ENCODE data around the gene HGFAC. TPM values are rescaled to one million over a fixed set of nuclear protein-coding genes. Genes with fewer than 3 reads are reported as not detected.

The HGFAC gene
- total RNA-seq, 1 donor from 2014 or later = not detected

GRCh38 chr4:3462790-3463415, 21.1 kb downstream of the HGFAC start, which contains the start of gene DOK7:
TSS of gene DOK7 (plus strand) at chr4:3463306. CDS start at chr4:3463376, 70 bp downstream.
- intact Hi-C loops (cut with DNase I) = no loop called here
- TF ChIP-seq POLR2AphosphoS5 (IDR thresholded peaks at IDR 0.05; ENCODE audit: insufficient read depth in 1 of 2, low read depth in 1 of 2) = no peak
- no peak for TF ChIP-seq CTCF (IDR thresholded peaks at IDR 0.05)
- TF ChIP-seq POLR2A (IDR thresholded peaks at IDR 0.05) = no peak
- H3K27ac ChIP-seq = no peak within 1 kb of the TSS
- H3K4me3 ChIP-seq = peak within 1 kb of the TSS; percentile 34 to 41
- DNase-seq (ENCODE audit: extremely low spot score in 2 of 2) = no peak
- H3K27me3 ChIP-seq = no peaks in the 10 kb centered on the region
- H3K36me3 ChIP-seq = no peaks in the 10 kb centered on the region
- peaks cover 38% of the 10 kb centered on the region for H3K4me1 ChIP-seq
- no peaks in the 10 kb centered on the region for H3K9me3 ChIP-seq

- Histone ChIP-seq H3K27ac (no peak overlapping the region), H3K27me3 (no peaks in the 10 kb centered on the region), H3K9me3 (no peaks in the 10 kb centered on the region), H3K4me3 (peak overlapping the region; percentile 34 to 41), H3K36me3 (no peaks in the 10 kb centered on the region), H3K4me1 (peaks cover 38% of the 10 kb centered on the region)
- intact Hi-C loops (cut with DNase I) = no loop called here
- no peak for DNase-seq (ENCODE audit: extremely low spot score in 2 of 2)
- no peak for TF ChIP-seq POLR2AphosphoS5 (IDR thresholded peaks at IDR 0.05; ENCODE audit: insufficient read depth in 1 of 2, low read depth in 1 of 2)
- no peak for TF ChIP-seq POLR2A (IDR thresholded peaks at IDR 0.05)
- no peak for TF ChIP-seq CTCF (IDR thresholded peaks at IDR 0.05)
These were observed 22.0 kb downstream of the HGFAC start for GRCh38 chr4:3463556-3464348.

GRCh38 chr4:3464349-3464905, 22.7 kb downstream of the HGFAC start:
- DNase-seq (ENCODE audit: extremely low spot score in 2 of 2) = no peak
- Histone ChIP-seq H3K9me3 (no peaks in the 10 kb centered on the region), H3K4me3 (no peak overlapping the region), H3K27me3 (no peaks in the 10 kb centered on the region), H3K4me1 (peaks cover 38% of the 10 kb centered on the region), H3K27ac (no peak overlapping the region), H3K36me3 (no peaks in the 10 kb centered on the region)
- intact Hi-C loops (cut with DNase I) = no loop called here
- TF ChIP-seq POLR2AphosphoS5 (IDR thresholded peaks at IDR 0.05; ENCODE audit: insufficient read depth in 1 of 2, low read depth in 1 of 2) = no peak
- no peak for TF ChIP-seq POLR2A (IDR thresholded peaks at IDR 0.05)
- no peak for TF ChIP-seq CTCF (IDR thresholded peaks at IDR 0.05)

GRCh38 chr4:3464911-3465697, 23.3 kb downstream of the HGFAC start:
- no peaks in the 10 kb centered on the region for H3K27me3 ChIP-seq
- intact Hi-C loops (cut with DNase I) = no loop called here
- H3K9me3 ChIP-seq = no peaks in the 10 kb centered on the region
- peaks cover 38% of the 10 kb centered on the region for H3K4me1 ChIP-seq
- DNase-seq (ENCODE audit: extremely low spot score in 2 of 2) = no peak
- no peak overlapping the region for H3K27ac ChIP-seq
- no peak overlapping the region for H3K4me3 ChIP-seq
- TF ChIP-seq POLR2AphosphoS5 (IDR thresholded peaks at IDR 0.05; ENCODE audit: insufficient read depth in 1 of 2, low read depth in 1 of 2) (no peak), POLR2A (IDR thresholded peaks at IDR 0.05) (no peak), CTCF (IDR thresholded peaks at IDR 0.05) (no peak)
- no peaks in the 10 kb centered on the region for H3K36me3 ChIP-seq
